HEK293 (cell line): ENCODE data around the gene WFS1.

Experiments used
- CTCF ChIA-PET: fragments of 350-600 bp; formaldehyde crosslinking; extraction: SDS; loops from one replicate; lab custom pipeline; 2021; ENCODE audit warnings: antibody characterized with exemption; lab: Yijun Ruan, JAX
- POLR2A ChIA-PET: fragments of 300-600 bp; formaldehyde crosslinking; extraction: SDS; loops from one replicate; lab custom pipeline; 2020; ENCODE audit warnings: antibody characterized with exemption, inconsistent platforms; lab: Yijun Ruan, JAX
- H3K27ac ChIP-seq: fragments of 200-500 bp; sonication (Bioruptor generic); 2 replicates; pipeline ENCODE4 v1.5.1; 2014; ENCODE audit warnings: low read depth, low read length, control low read depth, inconsistent platforms; ENCODE audit errors: extremely low read depth
- H3K36me3 ChIP-seq, 2 experiments: fragments of 200-500 bp in 1 of 2; sonication (Bioruptor generic) in 1 of 2; 1 replicate in 1 of 2; 2 replicates in 1 of 2; pipeline ENCODE4 v1.5.1; 2014 to 2017; ENCODE audit warnings: inconsistent platforms in 2 of 2, low read length in 2 of 2; ENCODE audit not compliant: control insufficient read depth in 2 of 2, insufficient read depth in 1 of 2
- H3K4me1 ChIP-seq: fragments of 200-500 bp; sonication (Bioruptor generic); 2 replicates; pipeline ENCODE4 v1.5.1; 2014; ENCODE audit warnings: mild to moderate bottlenecking, low read length, inconsistent platforms; ENCODE audit not compliant: control insufficient read depth, insufficient read depth
- H3K4me3 ChIP-seq: 2 replicates; pipeline ENCODE4 v1.5.1; 2011; ENCODE audit warnings: low read depth, mild to moderate bottlenecking, control low read depth, low read length, moderate library complexity
- H3K9me3 ChIP-seq: fragments of 200-500 bp; sonication (Bioruptor generic); 2 replicates; pipeline ENCODE4 v1.5.1; 2014; ENCODE audit warnings: low read depth, low read length, inconsistent platforms; ENCODE audit not compliant: control insufficient read depth, insufficient read depth
- SALL2 ChIP-seq: fragments of 450-650 bp; formaldehyde crosslinking; IDR thresholded peaks from 2 replicates; pipeline ENCODE4 v1.5.0; 2017; ENCODE audit warnings: missing biosample characterization, mild to moderate bottlenecking, missing genetic modification characterization, borderline replicate concordance
- ZFHX2 ChIP-seq: fragments of 450-650 bp; formaldehyde crosslinking; conservative IDR thresholded peaks from 2 replicates; pipeline ENCODE4 v1.5.1; 2016; ENCODE audit warnings: missing biosample characterization, missing genetic modification characterization
- ZNF133 ChIP-seq: fragments of 450-650 bp; formaldehyde crosslinking; IDR thresholded peaks from 2 replicates; pipeline ENCODE4 v1.5.1; 2016; ENCODE audit warnings: missing biosample characterization, missing genetic modification characterization
- ZNF157 ChIP-seq: fragments of 450-650 bp; formaldehyde crosslinking; IDR thresholded peaks from 2 replicates; pipeline ENCODE4 v1.5.1; 2016; ENCODE audit warnings: missing biosample characterization, missing genetic modification characterization
- ZNF175 ChIP-seq: fragments of 450-650 bp; formaldehyde crosslinking; IDR thresholded peaks from 2 replicates; pipeline ENCODE4 v1.5.1; 2016; ENCODE audit warnings: missing biosample characterization, missing genetic modification characterization
- ZNF239 ChIP-seq: fragments of 450-650 bp; formaldehyde crosslinking; IDR thresholded peaks from 2 replicates; pipeline ENCODE4 v1.5.1; 2016; ENCODE audit warnings: missing biosample characterization, missing genetic modification characterization
- ZNF248 ChIP-seq: fragments of 450-650 bp; formaldehyde crosslinking; IDR thresholded peaks from 2 replicates; pipeline ENCODE4 v1.5.1; 2017; ENCODE audit warnings: missing biosample characterization, missing genetic modification characterization
- ZNF280D ChIP-seq: fragments of 450-650 bp; formaldehyde crosslinking; IDR thresholded peaks from 2 replicates; pipeline ENCODE4 v1.5.1; 2016; ENCODE audit warnings: missing biosample characterization, missing genetic modification characterization
- ZNF292 ChIP-seq: fragments of 450-650 bp; formaldehyde crosslinking; IDR thresholded peaks from 2 replicates; pipeline ENCODE4 v1.5.1; 2016; ENCODE audit warnings: low read depth, missing biosample characterization, missing genetic modification characterization, borderline replicate concordance
- ZNF473 ChIP-seq: fragments of 450-650 bp; formaldehyde crosslinking; IDR thresholded peaks from 2 replicates; pipeline ENCODE4 v1.5.1; 2017; ENCODE audit warnings: missing biosample characterization, missing genetic modification characterization
- ZNF521 ChIP-seq: fragments of 450-650 bp; formaldehyde crosslinking; IDR thresholded peaks from 2 replicates; pipeline ENCODE4 v1.5.1; 2017; ENCODE audit warnings: missing biosample characterization, mild to moderate bottlenecking, missing genetic modification characterization
- ZNF747 ChIP-seq: fragments of 450-650 bp; formaldehyde crosslinking; IDR thresholded peaks from 2 replicates; pipeline ENCODE4 v1.5.1; 2016; ENCODE audit warnings: missing biosample characterization, missing genetic modification characterization
- ZNF776 ChIP-seq: fragments of 450-650 bp; formaldehyde crosslinking; IDR thresholded peaks from 2 replicates; pipeline ENCODE4 v1.5.0; 2017; ENCODE audit warnings: missing biosample characterization, missing genetic modification characterization, borderline replicate concordance
- TF ChIP-seq, protein P1 (sequence below): fragments of 450-650 bp; formaldehyde crosslinking; IDR thresholded peaks from 2 replicates; pipeline ENCODE4 v1.5.1; 2016; ENCODE audit warnings: missing biosample characterization, missing genetic modification characterization
- TF ChIP-seq, protein P2 (sequence below): sonication (generic); formaldehyde crosslinking; IDR thresholded peaks from 2 replicates; pipeline ENCODE4 v1.8.1; 2022; ENCODE audit warnings: mild to moderate bottlenecking, moderate library complexity, missing genetic modification reagents
- TF ChIP-seq, protein P3 (sequence below): fragments of 450-650 bp; formaldehyde crosslinking; IDR thresholded peaks from 2 replicates; pipeline ENCODE4 v1.5.1; 2016; ENCODE audit warnings: missing biosample characterization, missing genetic modification characterization
- TF ChIP-seq, protein P4 (sequence below): fragments of 450-650 bp; formaldehyde crosslinking; IDR thresholded peaks from 2 replicates; pipeline ENCODE4 v1.5.1; 2016; ENCODE audit warnings: missing biosample characterization, missing genetic modification characterization

Gene WFS1

GRCh38 chr4:6348408-6348807 lies 78.8 kb downstream of the WFS1 start:
- Histone ChIP-seq H3K4me3 (no peak overlapping the region), H3K4me1 (no peaks in the 10 kb centered on the region), H3K27ac (no peak overlapping the region), H3K9me3 (no peaks in the 10 kb centered on the region), H3K36me3 (peaks cover 0 to 6% of the 10 kb centered on the region in 2 experiments; a peak in 1 of 3 replicates)
- CTCF ChIA-PET = interaction anchor here (0.8 kb wide), 1 partner anchor 17 kb away, joined by 4 read pairs; no protein-coding TSS in a partner anchor
- POLR2A ChIA-PET = no interaction called here
- no peak for TF ChIP-seq SALL2
- no peak for TF ChIP-seq ZNF239
- no peak for TF ChIP-seq ZNF747 (tag by site-specific recombination)
- TF ChIP-seq ZNF157 (tag by site-specific recombination) = no peak
- no peak for TF ChIP-seq ZNF280D (tag by site-specific recombination)
- no peak for TF ChIP-seq ZNF292 (tag by site-specific recombination)
- TF ChIP-seq ZNF776 (tag by site-specific recombination) = no peak
- TF ChIP-seq, protein P1, sequence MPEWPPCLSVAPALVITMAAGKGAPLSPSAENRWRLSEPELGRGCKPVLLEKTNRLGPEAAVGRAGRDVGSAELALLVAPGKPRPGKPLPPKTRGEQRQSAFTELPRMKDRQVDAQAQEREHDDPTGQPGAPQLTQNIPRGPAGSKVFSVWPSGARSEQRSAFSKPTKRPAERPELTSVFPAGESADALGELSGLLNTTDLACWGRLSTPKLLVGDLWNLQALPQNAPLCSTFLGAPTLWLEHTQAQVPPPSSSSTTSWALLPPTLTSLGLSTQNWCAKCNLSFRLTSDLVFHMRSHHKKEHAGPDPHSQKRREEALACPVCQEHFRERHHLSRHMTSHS = no peak
- TF ChIP-seq ZNF133 (tag by site-specific recombination) = no peak
- TF ChIP-seq, protein P2, sequence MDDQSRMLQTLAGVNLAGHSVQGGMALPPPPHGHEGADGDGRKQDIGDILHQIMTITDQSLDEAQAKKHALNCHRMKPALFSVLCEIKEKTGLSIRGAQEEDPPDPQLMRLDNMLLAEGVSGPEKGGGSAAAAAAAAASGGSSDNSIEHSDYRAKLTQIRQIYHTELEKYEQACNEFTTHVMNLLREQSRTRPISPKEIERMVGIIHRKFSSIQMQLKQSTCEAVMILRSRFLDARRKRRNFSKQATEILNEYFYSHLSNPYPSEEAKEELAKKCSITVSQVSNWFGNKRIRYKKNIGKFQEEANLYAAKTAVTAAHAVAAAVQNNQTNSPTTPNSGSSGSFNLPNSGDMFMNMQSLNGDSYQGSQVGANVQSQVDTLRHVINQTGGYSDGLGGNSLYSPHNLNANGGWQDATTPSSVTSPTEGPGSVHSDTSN = no peak
- no peak for TF ChIP-seq ZFHX2 (tag by site-specific recombination)
- TF ChIP-seq ZNF248 (tag by site-specific recombination) = no peak
- no peak for TF ChIP-seq ZNF473 (tag by site-specific recombination)
- TF ChIP-seq, protein P3, sequence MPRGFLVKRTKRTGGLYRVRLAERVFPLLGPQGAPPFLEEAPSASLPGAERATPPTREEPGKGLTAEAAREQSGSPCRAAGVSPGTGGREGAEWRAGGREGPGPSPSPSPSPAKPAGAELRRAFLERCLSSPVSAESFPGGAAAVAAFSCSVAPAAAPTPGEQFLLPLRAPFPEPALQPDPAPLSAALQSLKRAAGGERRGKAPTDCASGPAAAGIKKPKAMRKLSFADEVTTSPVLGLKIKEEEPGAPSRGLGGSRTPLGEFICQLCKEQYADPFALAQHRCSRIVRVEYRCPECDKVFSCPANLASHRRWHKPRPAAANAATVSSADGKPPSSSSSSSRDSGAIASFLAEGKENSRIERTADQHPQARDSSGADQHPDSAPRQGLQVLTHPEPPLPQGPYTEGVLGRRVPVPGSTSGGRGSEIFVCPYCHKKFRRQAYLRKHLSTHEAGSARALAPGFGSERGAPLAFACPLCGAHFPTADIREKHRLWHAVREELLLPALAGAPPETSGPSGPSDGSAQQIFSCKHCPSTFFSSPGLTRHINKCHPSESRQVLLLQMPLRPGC (tag by site-specific recombination) = no peak
- TF ChIP-seq, protein P4, sequence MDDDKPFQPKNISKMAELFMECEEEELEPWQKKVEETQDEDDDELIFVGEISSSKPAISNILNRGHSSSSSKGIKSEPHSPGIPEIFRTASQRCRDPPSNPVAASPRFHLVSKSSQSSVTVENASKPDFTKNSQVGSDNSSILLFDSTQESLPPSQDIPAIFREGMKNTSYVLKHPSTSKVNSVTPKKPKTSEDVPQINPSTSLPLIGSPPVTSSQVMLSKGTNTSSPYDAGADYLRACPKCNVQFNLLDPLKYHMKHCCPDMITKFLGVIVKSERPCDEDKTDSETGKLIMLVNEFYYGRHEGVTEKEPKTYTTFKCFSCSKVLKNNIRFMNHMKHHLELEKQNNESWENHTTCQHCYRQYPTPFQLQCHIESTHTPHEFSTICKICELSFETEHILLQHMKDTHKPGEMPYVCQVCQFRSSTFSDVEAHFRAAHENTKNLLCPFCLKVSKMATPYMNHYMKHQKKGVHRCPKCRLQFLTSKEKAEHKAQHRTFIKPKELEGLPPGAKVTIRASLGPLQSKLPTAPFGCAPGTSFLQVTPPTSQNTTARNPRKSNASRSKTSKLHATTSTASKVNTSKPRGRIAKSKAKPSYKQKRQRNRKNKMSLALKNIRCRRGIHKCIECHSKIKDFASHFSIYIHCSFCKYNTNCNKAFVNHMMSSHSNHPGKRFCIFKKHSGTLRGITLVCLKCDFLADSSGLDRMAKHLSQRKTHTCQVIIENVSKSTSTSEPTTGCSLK (tag by site-specific recombination) = no peak
- TF ChIP-seq ZNF521 (tag by site-specific recombination) = no peak
- TF ChIP-seq ZNF175 (tag by site-specific recombination) = no peak
